HepG2 (cell line): Measurements from ENCODE around the gene GSDMA. TPM values are rescaled to one million over a fixed set of nuclear protein-coding genes. Genes with fewer than 3 reads are reported as not detected.
A peak's percentile ranks its signal among the peaks of the same experiment; 100 is the strongest.

Source experiments
- AKNA ChIP-seq: sonication (generic); formaldehyde crosslinking; IDR thresholded peaks from 2 replicates; pipeline ENCODE4 v1.4.0; 2020; ENCODE audit warnings: missing genetic modification reagents, borderline replicate concordance
- CENPX ChIP-seq: sonication (generic); formaldehyde crosslinking; IDR thresholded peaks from 2 replicates; pipeline ENCODE4 v1.9.0; 2021; ENCODE audit warnings: mild to moderate bottlenecking, missing genetic modification reagents, moderate library complexity
- CREB1 ChIP-seq, 2 experiments: fragments of 450-650 bp in 1 of 2; IDR thresholded peaks; 2 replicates each; pipeline ENCODE4 v1.6.1; 2016 to 2017; ENCODE audit warnings: control low read depth in 1 of 2, mild to moderate bottlenecking in 1 of 2, missing compliant biosample characterization in 1 of 2, missing genetic modification characterization in 1 of 2
- FUBP1 ChIP-seq: sonication (generic); formaldehyde crosslinking; IDR thresholded peaks from 2 replicates; pipeline ENCODE4 v1.5.1; 2020; ENCODE audit warnings: missing genetic modification reagents, mild to moderate bottlenecking, borderline replicate concordance
- GATA4 ChIP-seq: sonication (generic); IDR thresholded peaks from 2 replicates; pipeline ENCODE4 v1.6.1; 2016; ENCODE audit warnings: antibody characterized with exemption, low read depth, borderline replicate concordance
- HNF4G ChIP-seq, 2 experiments: sonication (generic) in 1 of 2; formaldehyde crosslinking in 1 of 2; IDR thresholded peaks; 2 replicates each; pipeline versions ENCODE4 v1.4.0 to v1.6.1; 2011 to 2020; ENCODE audit warnings: borderline replicate concordance in 2 of 2, low read depth in 2 of 2, mild to moderate bottlenecking in 2 of 2, low read length in 1 of 2, missing genetic modification reagents in 1 of 2, moderate library complexity in 1 of 2
- JUN ChIP-seq: sonication (generic); formaldehyde crosslinking; IDR thresholded peaks from 2 replicates; pipeline ENCODE4 v1.4.0; 2020; ENCODE audit warnings: mild to moderate bottlenecking, missing genetic modification reagents
- NCOA2 ChIP-seq: sonication (generic); formaldehyde crosslinking; IDR thresholded peaks from 2 replicates; pipeline ENCODE4 v1.8.0; 2022; ENCODE audit warnings: inconsistent platforms
- PHB2 ChIP-seq: fragments of 450-650 bp; IDR thresholded peaks from 2 replicates; pipeline ENCODE4 v1.6.1; 2018; ENCODE audit not compliant: partially characterized antibody
- SALL2 ChIP-seq: sonication (generic); formaldehyde crosslinking; IDR thresholded peaks from 2 replicates; pipeline ENCODE4 v1.8.1; 2023; ENCODE audit warnings: mild to moderate bottlenecking, missing genetic modification reagents, inconsistent platforms
- SNRNP70 ChIP-seq: fragments of 200-400 bp; formaldehyde crosslinking; IDR thresholded peaks from 2 replicates; pipeline ENCODE4 v1.6.1; 2017; ENCODE audit warnings: mild to moderate bottlenecking, low read depth, low read length, moderate library complexity
- SRY ChIP-seq: sonication (generic); formaldehyde crosslinking; IDR thresholded peaks from 2 replicates; pipeline ENCODE4 v1.8.0; 2022; ENCODE audit warnings: mild to moderate bottlenecking, missing genetic modification reagents
- THAP11 ChIP-seq: IDR thresholded peaks from 2 replicates; pipeline ENCODE4 v1.6.1; 2016; ENCODE audit warnings: missing biosample characterization, missing genetic modification reagents
- THAP8 ChIP-seq: sonication (generic); formaldehyde crosslinking; IDR thresholded peaks from 2 replicates; pipeline ENCODE4 v1.5.1; 2020; ENCODE audit warnings: missing genetic modification reagents, mild to moderate bottlenecking, borderline replicate concordance
- THYN1 ChIP-seq: sonication (generic); formaldehyde crosslinking; IDR thresholded peaks from 2 replicates; pipeline ENCODE4 v1.8.1; 2023; ENCODE audit warnings: low read depth, mild to moderate bottlenecking, moderate library complexity, missing genetic modification reagents, borderline replicate concordance
- ZNF605 ChIP-seq: sonication (generic); formaldehyde crosslinking; IDR thresholded peaks from 2 replicates; pipeline ENCODE4 v1.8.0; 2022; ENCODE audit warnings: mild to moderate bottlenecking, missing genetic modification reagents
- ZNF766 ChIP-seq: sonication (generic); formaldehyde crosslinking; IDR thresholded peaks from 2 replicates; pipeline ENCODE4 v1.5.0; 2020; ENCODE audit warnings: missing genetic modification reagents, borderline replicate concordance
- ZSCAN20 ChIP-seq: sonication (generic); formaldehyde crosslinking; IDR thresholded peaks from 2 replicates; pipeline ENCODE4 v1.4.0; 2020; ENCODE audit warnings: missing genetic modification reagents, mild to moderate bottlenecking, borderline replicate concordance
- polyA plus RNA-seq, 8 experiments: library from polyadenylated mRNA; depleted of rRNA in 3 of 8; stranded (reverse) in 7 of 8; unstranded in 1 of 8; fragments of >200 nt; fragmentation: Illumina TruSeq in 4 of 8; extraction: Trizol in 4 of 8; gene quantifications; 2 replicates each; pipeline versions ENCODE4 v1.2.1 to v1.2.3, GENCODE V29; 2011 to 2016; ENCODE audit warnings: low read depth in 4 of 8, missing spikeins in 1 of 8, mixed read lengths in 1 of 8; ENCODE audit not compliant: insufficient read depth in 1 of 8
- total RNA-seq, 5 experiments: library from RNA; depleted of rRNA; stranded (reverse); fragments of >200 nt; fragmentation: Illumina TruSeq; extraction: Trizol; gene quantifications; 2 replicates each; pipeline ENCODE4 v1.2.3, GENCODE V29; 2016; ENCODE audit warnings: low read depth in 1 of 5

The GSDMA gene
- total and polyA plus RNA-seq, 2 of the 13 experiments (the other 11 are each of a cell fraction or from before 2014, with no cell fraction given) = not detected

GRCh38 chr17:39924691-39925055, 38.1 kb upstream of the GSDMA start (continued):
- 0 out of 2 replicates have a peak, but pooled peaks have one; percentile 6 for TF ChIP-seq ZSCAN20 (CRISPR knock-in tag)
- no peak for TF ChIP-seq CREB1 (IDR thresholded peaks at IDR 0.05)
- TF ChIP-seq CREB1 (CRISPR knock-in tag; IDR thresholded peaks at IDR 0.05) = no peak
- TF ChIP-seq SNRNP70 = no peak
- no peak for TF ChIP-seq NCOA2 (CRISPR knock-in tag)
- 0 out of 2 replicates have a peak, but pooled peaks have one; percentile 8 for TF ChIP-seq FUBP1 (CRISPR knock-in tag)
- no peak for TF ChIP-seq GATA4
- no peak for TF ChIP-seq SALL2
- peak; percentile 22; the same call in 1 of the 2 replicates for TF ChIP-seq ZNF605 (CRISPR knock-in tag)
- TF ChIP-seq HNF4G (IDR thresholded peaks at IDR 0.05; ENCODE audit: borderline replicate concordance, low read depth, low read length) = no peak
- TF ChIP-seq HNF4G (CRISPR knock-in tag; IDR thresholded peaks at IDR 0.05; ENCODE audit: borderline replicate concordance, low read depth) = no peak
- no peak for TF ChIP-seq AKNA (CRISPR knock-in tag)
- TF ChIP-seq THYN1 (CRISPR knock-in tag) = no peak
- no peak for TF ChIP-seq JUN (CRISPR knock-in tag)
- no peak for TF ChIP-seq CENPX (CRISPR knock-in tag)
- no peak; the same call in 1 of the 2 replicates for TF ChIP-seq ZNF766 (CRISPR knock-in tag)
- no peak for TF ChIP-seq THAP8 (CRISPR knock-in tag)
- peak; percentile 10; the same call in 1 of the 2 replicates for TF ChIP-seq SRY (CRISPR knock-in tag)
- TF ChIP-seq THAP11 (CRISPR knock-in tag) = no peak
- no peak for TF ChIP-seq PHB2
